LNCaP clone FGC (cell line): ENCODE measurements around the gene SLC24A3.
"Not testable (repeated sequence)": the region's sequence is repeated elsewhere in the genome, so short reads cannot be mapped to it uniquely, and the experiment has no call there.

Experiments used
- DNase-seq: peaks from one replicate; pipeline ENCODE4 v3.0.0-alpha.2; 2011; ENCODE audit warnings: low read depth
- H3K4me3 ChIP-seq: 2 replicates; pipeline ENCODE4 v1.5.1; 2011; ENCODE audit warnings: mild to moderate bottlenecking, low read depth, low read length, control low read depth
- CTCF ChIP-seq: IDR thresholded peaks from 2 replicates; pipeline ENCODE4 v1.5.1; 2012; ENCODE audit warnings: mild to moderate bottlenecking; ENCODE audit not compliant: control insufficient read depth, insufficient read depth; ENCODE audit errors: extremely low read depth

The SLC24A3 gene

GRCh38 chr20:19624221-19624965 is 412.0 kb downstream of the SLC24A3 start:
- TF ChIP-seq CTCF: no peak
- no peak for DNase-seq
- H3K4me3 ChIP-seq: no peak overlapping the region

- TF ChIP-seq CTCF: no peak
- H3K4me3 ChIP-seq: no peak overlapping the region
- DNase-seq: no peak
Observed at GRCh38 chr20:19625426-19625825, 413.0 kb downstream of the SLC24A3 start.

GRCh38 chr20:19626896-19627295 is 414.5 kb downstream of the SLC24A3 start:
- no peak overlapping the region for H3K4me3 ChIP-seq
- no peak for TF ChIP-seq CTCF

GRCh38 chr20:19628570-19629134 is 416.2 kb downstream of the SLC24A3 start:
- H3K4me3 ChIP-seq: no peak overlapping the region
- DNase-seq: peak; percentile 56
- TF ChIP-seq CTCF: peak; percentile 87

More at GRCh38 chr20:19626896-19627295, 414.5 kb downstream of the SLC24A3 start:
- no peak for DNase-seq

GRCh38 chr20:19631410-19631809 is 419.0 kb downstream of the SLC24A3 start:
- no peak for DNase-seq

GRCh38 chr20:19633985-19634384 is 421.5 kb downstream of the SLC24A3 start:
- DNase-seq: no peak
- TF ChIP-seq CTCF: no peak
- no peak overlapping the region for H3K4me3 ChIP-seq

More at GRCh38 chr20:19631410-19631809, 419.0 kb downstream of the SLC24A3 start:
- no peak overlapping the region for H3K4me3 ChIP-seq
- no peak for TF ChIP-seq CTCF

- H3K4me3 ChIP-seq, DNase-seq: not testable (repeated sequence)
Observed at GRCh38 chr20:19639471-19640045, 427.1 kb downstream of the SLC24A3 start.
